ENCODE data around the gene TSHZ2.

GRCh38 chr20:53513168-53513488, 541.0 kb downstream of the TSHZ2 start:
- TF ChIP-seq, protein P1, sequence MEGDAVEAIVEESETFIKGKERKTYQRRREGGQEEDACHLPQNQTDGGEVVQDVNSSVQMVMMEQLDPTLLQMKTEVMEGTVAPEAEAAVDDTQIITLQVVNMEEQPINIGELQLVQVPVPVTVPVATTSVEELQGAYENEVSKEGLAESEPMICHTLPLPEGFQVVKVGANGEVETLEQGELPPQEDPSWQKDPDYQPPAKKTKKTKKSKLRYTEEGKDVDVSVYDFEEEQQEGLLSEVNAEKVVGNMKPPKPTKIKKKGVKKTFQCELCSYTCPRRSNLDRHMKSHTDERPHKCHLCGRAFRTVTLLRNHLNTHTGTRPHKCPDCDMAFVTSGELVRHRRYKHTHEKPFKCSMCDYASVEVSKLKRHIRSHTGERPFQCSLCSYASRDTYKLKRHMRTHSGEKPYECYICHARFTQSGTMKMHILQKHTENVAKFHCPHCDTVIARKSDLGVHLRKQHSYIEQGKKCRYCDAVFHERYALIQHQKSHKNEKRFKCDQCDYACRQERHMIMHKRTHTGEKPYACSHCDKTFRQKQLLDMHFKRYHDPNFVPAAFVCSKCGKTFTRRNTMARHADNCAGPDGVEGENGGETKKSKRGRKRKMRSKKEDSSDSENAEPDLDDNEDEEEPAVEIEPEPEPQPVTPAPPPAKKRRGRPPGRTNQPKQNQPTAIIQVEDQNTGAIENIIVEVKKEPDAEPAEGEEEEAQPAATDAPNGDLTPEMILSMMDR (IDR thresholded peaks at IDR 0.05 in 2 of 3, conservative IDR thresholded peaks at IDR 0.05 in 1 of 3; ENCODE audit: borderline replicate concordance in 1 of 3, insufficient read depth in 1 of 3, low read depth in 2 of 3, low read length in 2 of 3), result no peak
- no peak for TF ChIP-seq EGR1 (IDR thresholded peaks at IDR 0.05; ENCODE audit: low read depth)
- no peak for TF ChIP-seq POLR2AphosphoS5 (IDR thresholded peaks at IDR 0.05; ENCODE audit: low read depth, low read length)
- TF ChIP-seq EZH2 (IDR thresholded peaks at IDR 0.05), result no peak
- TF ChIP-seq ATF3 (IDR thresholded peaks at IDR 0.05), result no peak

Measured in HCT116 (cell line).